Hepatocyte (in vitro differentiated cells): ENCODE results near the gene SCN4B. TPM values are rescaled to one million over a fixed set of nuclear protein-coding genes. Genes with fewer than 3 reads are reported as not detected.

ENCODE experiments used
- DNase-seq: peaks from one replicate; pipeline ENCODE4 v3.0.0-alpha.2; 2016; ENCODE audit warnings: low spot score
- H2AFZ ChIP-seq: fragments of 200-600 bp; sonication (generic); 2 replicates; pipeline ENCODE4 v1.6.0; 2016; ENCODE audit warnings: antibody characterized with exemption, mild to moderate bottlenecking
- H3K27ac ChIP-seq: fragments of 200-600 bp; sonication (generic); 2 replicates; pipeline ENCODE4 v1.5.1; 2016; ENCODE audit warnings: mild to moderate bottlenecking
- H3K27me3 ChIP-seq: fragments of 200-600 bp; sonication (generic); 2 replicates; pipeline ENCODE4 v1.6.1; 2016
- H3K36me3 ChIP-seq: fragments of 200-600 bp; sonication (generic); replicated peaks from 2 replicates; pipeline ENCODE4 v1.5.1; 2016; ENCODE audit warnings: low read depth; ENCODE audit not compliant: insufficient read depth
- H3K4me1 ChIP-seq: fragments of 200-600 bp; sonication (generic); 2 replicates; pipeline ENCODE4 v1.5.1; 2016; ENCODE audit warnings: mild to moderate bottlenecking, moderate library complexity; ENCODE audit not compliant: insufficient read depth
- H3K4me2 ChIP-seq: fragments of 200-600 bp; sonication (generic); 2 replicates; pipeline ENCODE4 v1.6.0; 2016
- H3K4me3 ChIP-seq: fragments of 200-600 bp; sonication (generic); 2 replicates; pipeline ENCODE4 v1.5.1; 2016; ENCODE audit warnings: mild to moderate bottlenecking
- H3K79me2 ChIP-seq: fragments of 200-600 bp; sonication (generic); 2 replicates; pipeline ENCODE4 v1.6.0; 2017; ENCODE audit warnings: mild to moderate bottlenecking
- H3K9me2 ChIP-seq: fragments of 200-600 bp; sonication (generic); replicated peaks from 2 replicates; pipeline ENCODE4 v1.6.0; 2017; ENCODE audit warnings: mild to moderate bottlenecking; ENCODE audit not compliant: insufficient read depth
- H3K9me3 ChIP-seq: fragments of 200-600 bp; sonication (generic); 2 replicates; pipeline ENCODE4 v1.5.1; 2016; ENCODE audit warnings: low read depth, mild to moderate bottlenecking
- H4K20me1 ChIP-seq: fragments of 200-600 bp; sonication (generic); 2 replicates; pipeline ENCODE4 v1.6.0; 2016; ENCODE audit warnings: mild to moderate bottlenecking; ENCODE audit not compliant: insufficient read depth, poor library complexity, severe bottlenecking
- EZH2 ChIP-seq: fragments of 200-600 bp; sonication (generic); IDR thresholded peaks from 2 replicates; pipeline ENCODE4 v1.6.1; 2016; ENCODE audit warnings: antibody characterized with exemption, mild to moderate bottlenecking, borderline replicate concordance
- EZH2phosphoT487 ChIP-seq: fragments of 200-600 bp; sonication (generic); IDR thresholded peaks from one replicate; pipeline ENCODE4 v1.6.1; 2018; ENCODE audit warnings: antibody characterized with exemption, mild to moderate bottlenecking, low read depth, moderate library complexity; ENCODE audit not compliant: unreplicated experiment, severe bottlenecking
- WGBS: methylation state at CpG from one replicate; pipeline ENCODE4 v1.1.6; 2016; ENCODE audit warnings: low lambda C conversion rate; ENCODE audit errors: missing lambda C conversion rate; 5-methylcytosine and 5-hydroxymethylcytosine counted together
- polyA plus RNA-seq: library from polyadenylated mRNA; unstranded; fragments of >200 nt; fragmentation: Nextera tagmentation; extraction: Ambion mirVana; gene quantifications from 2 replicates; pipeline ENCODE4 v1.2.1, GENCODE V29; 2016
- total RNA-seq: library from RNA; depleted of rRNA; stranded (reverse); fragments of >200 nt; gene quantifications from 2 replicates; pipeline ENCODE4 v1.2.3, GENCODE V29; 2014
- TF ChIP-seq, protein P1 (sequence below): fragments of 200-600 bp; sonication (generic); IDR thresholded peaks from 2 replicates; pipeline ENCODE4 v1.5.1; 2016; ENCODE audit warnings: antibody characterized with exemption, mild to moderate bottlenecking; ENCODE audit not compliant: poor library complexity

The SCN4B gene
- total and polyA plus RNA-seq, 2 experiments from 2014 or later = 0.57 to 1.1 TPM

DNA sequence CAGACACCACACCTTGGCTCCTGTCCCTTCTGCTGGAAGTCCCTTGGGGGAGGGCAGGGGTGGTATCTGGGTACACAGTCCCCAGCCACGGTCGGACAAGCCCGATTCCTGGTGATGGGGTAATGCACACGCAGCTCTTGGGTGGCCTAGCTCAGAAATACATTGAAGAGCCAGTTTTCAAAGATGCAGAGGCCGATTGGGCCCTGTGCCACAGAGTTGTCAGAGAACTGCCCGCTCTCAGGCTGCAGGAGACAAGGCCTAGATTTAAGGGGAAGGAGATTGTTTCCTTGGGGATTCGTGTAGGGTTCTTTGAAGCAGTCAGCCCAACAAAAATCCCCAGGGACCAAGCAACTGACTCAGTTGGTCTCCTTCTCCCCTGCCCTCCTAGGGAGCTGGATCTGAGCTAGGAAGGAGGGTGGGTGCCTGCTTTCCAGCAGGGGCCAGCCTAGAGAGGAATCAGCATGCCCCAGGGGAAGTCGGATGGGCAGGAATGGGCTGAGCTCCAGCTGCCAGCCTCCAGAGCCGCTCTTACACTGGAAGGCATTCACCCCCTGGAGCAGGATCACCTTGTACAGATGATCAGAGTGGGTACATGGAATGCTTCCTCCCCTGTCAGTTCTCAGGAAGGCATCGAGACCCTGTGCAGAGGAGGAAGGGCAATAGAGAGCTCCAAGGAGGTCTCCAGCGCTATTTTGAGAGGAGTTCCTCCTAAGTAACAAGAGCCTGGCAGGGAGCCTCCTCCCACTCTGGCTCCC lies 3.3 kb upstream of the SCN4B start:
- no peak overlapping the region for H2AFZ ChIP-seq
- no peaks in the 10 kb centered on the region for H3K79me2 ChIP-seq
- no peak overlapping the region for H3K4me3 ChIP-seq
- 34% methylated on average over 11 of the region's 11 CpGs for WGBS
- H3K27ac ChIP-seq = no peak overlapping the region
- no peaks in the 10 kb centered on the region for H4K20me1 ChIP-seq
- no peaks in the 10 kb centered on the region for H3K9me2 ChIP-seq
- H3K9me3 ChIP-seq = no peaks in the 10 kb centered on the region
- peaks cover 27% of the 10 kb centered on the region for H3K4me1 ChIP-seq
- no peak for DNase-seq
- TF ChIP-seq, protein P1, sequence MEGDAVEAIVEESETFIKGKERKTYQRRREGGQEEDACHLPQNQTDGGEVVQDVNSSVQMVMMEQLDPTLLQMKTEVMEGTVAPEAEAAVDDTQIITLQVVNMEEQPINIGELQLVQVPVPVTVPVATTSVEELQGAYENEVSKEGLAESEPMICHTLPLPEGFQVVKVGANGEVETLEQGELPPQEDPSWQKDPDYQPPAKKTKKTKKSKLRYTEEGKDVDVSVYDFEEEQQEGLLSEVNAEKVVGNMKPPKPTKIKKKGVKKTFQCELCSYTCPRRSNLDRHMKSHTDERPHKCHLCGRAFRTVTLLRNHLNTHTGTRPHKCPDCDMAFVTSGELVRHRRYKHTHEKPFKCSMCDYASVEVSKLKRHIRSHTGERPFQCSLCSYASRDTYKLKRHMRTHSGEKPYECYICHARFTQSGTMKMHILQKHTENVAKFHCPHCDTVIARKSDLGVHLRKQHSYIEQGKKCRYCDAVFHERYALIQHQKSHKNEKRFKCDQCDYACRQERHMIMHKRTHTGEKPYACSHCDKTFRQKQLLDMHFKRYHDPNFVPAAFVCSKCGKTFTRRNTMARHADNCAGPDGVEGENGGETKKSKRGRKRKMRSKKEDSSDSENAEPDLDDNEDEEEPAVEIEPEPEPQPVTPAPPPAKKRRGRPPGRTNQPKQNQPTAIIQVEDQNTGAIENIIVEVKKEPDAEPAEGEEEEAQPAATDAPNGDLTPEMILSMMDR = no peak
- no peak for TF ChIP-seq EZH2phosphoT487
- no peak for TF ChIP-seq EZH2
- H3K4me2 ChIP-seq = peak overlapping the region; percentile 72
- peaks cover 90% of the 10 kb centered on the region for H3K27me3 ChIP-seq
- no peaks in the 10 kb centered on the region for H3K36me3 ChIP-seq

DNA sequence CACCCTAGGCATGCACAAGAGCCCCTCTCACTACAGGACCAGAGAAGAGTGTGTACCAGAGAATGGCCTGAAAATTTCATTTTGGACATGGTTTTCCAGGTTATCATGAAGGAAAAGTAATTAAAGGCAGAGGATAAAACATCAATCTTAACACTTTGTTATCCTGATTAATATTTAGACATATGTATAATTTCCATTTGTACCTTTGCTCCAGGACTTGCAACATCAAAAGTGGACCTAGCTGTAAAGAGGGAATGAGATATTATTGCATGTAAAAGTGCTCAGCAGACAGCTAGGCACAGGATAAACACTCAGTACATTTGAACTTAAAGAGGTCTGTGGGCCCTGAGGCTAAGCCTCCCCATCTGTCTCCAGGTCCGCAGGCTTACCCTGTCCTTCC lies 2.0 kb upstream of the SCN4B start:
- H3K4me2 ChIP-seq = no peak overlapping the region
- H3K9me2 ChIP-seq = no peaks in the 10 kb centered on the region
- no peak for DNase-seq
- H3K4me1 ChIP-seq = peaks cover 27% of the 10 kb centered on the region
- 33% methylated on average over 1 of the region's 1 CpG for whole genome bisulfite sequencing
- H3K27me3 ChIP-seq = peaks cover 97% of the 10 kb centered on the region
- no peak overlapping the region for H3K27ac ChIP-seq
- no peak overlapping the region for H3K4me3 ChIP-seq
- no peaks in the 10 kb centered on the region for H4K20me1 ChIP-seq
- no peaks in the 10 kb centered on the region for H3K79me2 ChIP-seq
- TF ChIP-seq, protein P1 = no peak
- TF ChIP-seq EZH2 (no peak), EZH2phosphoT487 (no peak)
- no peaks in the 10 kb centered on the region for H3K36me3 ChIP-seq
- H3K9me3 ChIP-seq = no peaks in the 10 kb centered on the region
- no peak overlapping the region for H2AFZ ChIP-seq

DNA sequence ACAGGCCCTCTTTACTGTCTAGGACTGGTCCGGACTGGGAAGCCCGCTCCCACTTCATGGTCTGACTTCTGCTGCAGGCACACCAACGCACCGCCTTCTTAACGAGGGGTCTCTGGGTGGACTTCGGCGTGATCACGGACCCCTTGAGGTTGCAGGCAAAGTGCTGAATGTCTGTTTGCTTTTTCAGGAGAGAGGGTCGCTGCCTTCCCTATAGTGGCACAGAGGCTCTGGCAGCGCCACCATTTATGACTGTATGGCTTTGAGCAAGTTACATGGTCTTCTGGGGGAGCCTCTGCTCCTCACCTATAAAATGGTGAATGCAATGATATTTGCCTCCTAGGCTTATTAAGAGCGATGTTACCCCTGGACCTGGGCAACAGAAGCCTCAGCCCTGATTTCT lies 1.4 kb upstream of the SCN4B start:
- no peak for DNase-seq
- H3K79me2 ChIP-seq = no peaks in the 10 kb centered on the region
- H3K27ac ChIP-seq = no peak overlapping the region
- no peak overlapping the region for H2AFZ ChIP-seq
- 56% methylated on average over 11 of the region's 11 CpGs for WGBS
- no peaks in the 10 kb centered on the region for H4K20me1 ChIP-seq
- H3K36me3 ChIP-seq = no peaks in the 10 kb centered on the region
- no peaks in the 10 kb centered on the region for H3K9me2 ChIP-seq
- H3K4me3 ChIP-seq = no peak overlapping the region
- H3K4me2 ChIP-seq = peak overlapping the region; percentile 99
- peaks cover 27% of the 10 kb centered on the region for H3K4me1 ChIP-seq
- H3K9me3 ChIP-seq = no peaks in the 10 kb centered on the region
- TF ChIP-seq EZH2phosphoT487 = peak; percentile 29
- no peak for TF ChIP-seq EZH2
- peaks cover 97% of the 10 kb centered on the region for H3K27me3 ChIP-seq

DNA sequence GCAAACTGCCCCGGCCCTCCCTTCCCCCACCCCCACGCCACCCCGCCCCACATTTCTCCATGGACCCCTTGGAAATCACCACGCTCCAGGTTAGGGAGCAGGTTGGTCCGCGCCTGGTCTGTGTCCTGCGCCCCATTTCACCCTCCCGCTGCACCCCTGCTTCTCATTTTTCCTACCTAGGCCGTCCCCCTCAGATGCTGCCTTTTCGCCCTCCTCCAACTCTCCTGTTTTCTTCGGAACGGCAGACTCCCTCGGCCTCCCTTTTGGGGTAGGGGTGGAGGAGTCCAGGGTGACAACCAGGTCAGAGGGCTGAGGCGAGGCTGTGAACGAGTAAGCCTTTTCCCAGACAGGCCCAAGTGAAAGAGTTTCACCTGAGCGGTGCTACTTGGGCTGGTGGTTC lies 893 bp upstream of the SCN4B start:
- no peaks in the 10 kb centered on the region for H3K36me3 ChIP-seq
- 13% methylated on average over 15 of the region's 16 CpGs for WGBS
- H2AFZ ChIP-seq = no peak overlapping the region

More for the DNA sequence above, 893 bp upstream of the SCN4B start:
- peaks cover 27% of the 10 kb centered on the region for H3K4me1 ChIP-seq
- no peak for DNase-seq
- no peaks in the 10 kb centered on the region for H3K9me3 ChIP-seq
- H3K27me3 ChIP-seq = peaks cover 96% of the 10 kb centered on the region
- H3K27ac ChIP-seq = no peak overlapping the region
- TF ChIP-seq EZH2 (no peak), EZH2phosphoT487 (no peak)
- TF ChIP-seq, protein P1 = no peak
- H3K9me2 ChIP-seq = no peaks in the 10 kb centered on the region
- H3K4me2 ChIP-seq = peak overlapping the region; percentile 99
- no peaks in the 10 kb centered on the region for H4K20me1 ChIP-seq
- H3K4me3 ChIP-seq = no peak overlapping the region
- no peaks in the 10 kb centered on the region for H3K79me2 ChIP-seq
